Measurements from ENCODE around the gene ENTPD8. TPM values are rescaled to one million over a fixed set of nuclear protein-coding genes. Genes with fewer than 3 reads are reported as not detected.

Gene ENTPD8
- total RNA-seq, 3 donors from 2014 or later, result 36.7 to 127 (median 74.8) TPM

DNA sequence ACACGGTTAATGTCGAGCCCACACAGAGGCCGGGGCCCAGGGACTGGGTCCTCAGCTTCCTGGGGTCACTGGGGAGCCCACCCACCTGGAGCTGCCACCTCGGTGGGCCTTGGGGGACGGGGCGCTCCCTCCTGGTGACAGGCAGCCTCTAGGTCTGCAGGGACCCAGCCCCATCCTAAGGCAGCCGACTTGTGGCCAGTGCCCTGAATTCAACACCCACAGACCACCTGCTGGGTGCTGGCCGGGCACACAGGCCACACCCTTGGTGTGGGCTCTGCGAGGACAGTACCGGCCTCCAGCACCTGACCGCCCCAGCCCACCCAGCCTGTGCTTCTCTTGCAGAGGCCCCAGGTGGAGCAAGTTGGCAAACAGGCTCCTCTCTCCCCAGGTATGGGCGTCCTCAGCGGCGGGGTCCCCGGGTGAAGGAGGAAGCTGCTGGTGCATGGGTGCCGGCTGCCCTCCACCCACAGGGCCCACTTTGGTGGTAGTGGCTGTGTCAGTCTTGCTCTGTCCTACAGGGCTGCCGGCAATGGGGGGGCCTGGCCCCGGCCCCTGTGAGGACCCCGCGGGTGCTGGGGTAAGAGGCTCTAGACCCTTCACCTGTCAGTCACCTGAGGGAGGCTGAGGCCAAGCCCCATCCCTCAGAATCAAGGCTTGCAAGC is 8.3 kb downstream of the ENTPD8 start:
- Histone ChIP-seq H3K4me1 (ENCODE audit: low read depth) (peaks cover 28% of the 10 kb centered on the region), H3K36me3 (ENCODE audit: low read depth) (no peaks in the 10 kb centered on the region), H3K9me3 (no peaks in the 10 kb centered on the region), H3K4me3 (no peak overlapping the region)
- TF ChIP-seq, protein P1, sequence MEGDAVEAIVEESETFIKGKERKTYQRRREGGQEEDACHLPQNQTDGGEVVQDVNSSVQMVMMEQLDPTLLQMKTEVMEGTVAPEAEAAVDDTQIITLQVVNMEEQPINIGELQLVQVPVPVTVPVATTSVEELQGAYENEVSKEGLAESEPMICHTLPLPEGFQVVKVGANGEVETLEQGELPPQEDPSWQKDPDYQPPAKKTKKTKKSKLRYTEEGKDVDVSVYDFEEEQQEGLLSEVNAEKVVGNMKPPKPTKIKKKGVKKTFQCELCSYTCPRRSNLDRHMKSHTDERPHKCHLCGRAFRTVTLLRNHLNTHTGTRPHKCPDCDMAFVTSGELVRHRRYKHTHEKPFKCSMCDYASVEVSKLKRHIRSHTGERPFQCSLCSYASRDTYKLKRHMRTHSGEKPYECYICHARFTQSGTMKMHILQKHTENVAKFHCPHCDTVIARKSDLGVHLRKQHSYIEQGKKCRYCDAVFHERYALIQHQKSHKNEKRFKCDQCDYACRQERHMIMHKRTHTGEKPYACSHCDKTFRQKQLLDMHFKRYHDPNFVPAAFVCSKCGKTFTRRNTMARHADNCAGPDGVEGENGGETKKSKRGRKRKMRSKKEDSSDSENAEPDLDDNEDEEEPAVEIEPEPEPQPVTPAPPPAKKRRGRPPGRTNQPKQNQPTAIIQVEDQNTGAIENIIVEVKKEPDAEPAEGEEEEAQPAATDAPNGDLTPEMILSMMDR (IDR thresholded peaks at IDR 0.05), result no peak
- ATAC-seq, result no peak
- intact Hi-C loops (cut with DNase I, micrococcal nuclease), result no loop called here
- DNase-seq, result peak in 1 of 3 donors; percentile 52

DNA sequence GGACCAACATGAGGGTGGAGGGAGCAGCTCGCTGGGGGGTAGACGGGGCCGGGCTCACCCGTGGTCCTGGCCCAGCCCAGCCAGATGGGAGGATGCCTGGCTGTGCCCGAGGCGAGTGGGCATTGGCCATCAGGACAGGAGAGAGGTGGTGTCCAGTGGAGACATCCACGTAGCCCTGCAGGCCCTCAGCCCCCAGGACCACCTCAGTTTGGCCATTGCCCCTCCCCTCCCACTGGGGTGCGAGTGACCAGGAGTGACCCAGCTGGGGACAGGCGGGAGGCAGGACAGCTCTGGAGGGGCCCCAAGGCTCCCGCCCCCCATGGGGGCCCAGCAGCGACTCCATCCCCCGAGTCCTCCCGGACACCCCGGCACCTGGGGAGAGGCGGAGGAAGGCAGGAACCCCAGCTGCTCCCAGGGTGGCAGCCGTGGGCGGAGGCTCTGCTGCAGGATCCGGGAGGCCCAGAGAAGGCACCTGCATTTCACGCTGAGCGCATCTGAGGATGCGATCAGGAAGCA is 9.7 kb downstream of the ENTPD8 start:
- TF ChIP-seq, protein P1 (IDR thresholded peaks at IDR 0.05), result no peak
- Histone ChIP-seq H3K4me1 (ENCODE audit: low read depth) (peaks cover 16% of the 10 kb centered on the region), H3K4me3 (no peak overlapping the region), H3K36me3 (ENCODE audit: low read depth) (no peaks in the 10 kb centered on the region), H3K9me3 (no peaks in the 10 kb centered on the region)
- intact Hi-C loops (cut with DNase I, micrococcal nuclease), result no loop called here
- ATAC-seq (no peak), DNase-seq (peak in 1 of 3 donors; percentile 50)

DNA sequence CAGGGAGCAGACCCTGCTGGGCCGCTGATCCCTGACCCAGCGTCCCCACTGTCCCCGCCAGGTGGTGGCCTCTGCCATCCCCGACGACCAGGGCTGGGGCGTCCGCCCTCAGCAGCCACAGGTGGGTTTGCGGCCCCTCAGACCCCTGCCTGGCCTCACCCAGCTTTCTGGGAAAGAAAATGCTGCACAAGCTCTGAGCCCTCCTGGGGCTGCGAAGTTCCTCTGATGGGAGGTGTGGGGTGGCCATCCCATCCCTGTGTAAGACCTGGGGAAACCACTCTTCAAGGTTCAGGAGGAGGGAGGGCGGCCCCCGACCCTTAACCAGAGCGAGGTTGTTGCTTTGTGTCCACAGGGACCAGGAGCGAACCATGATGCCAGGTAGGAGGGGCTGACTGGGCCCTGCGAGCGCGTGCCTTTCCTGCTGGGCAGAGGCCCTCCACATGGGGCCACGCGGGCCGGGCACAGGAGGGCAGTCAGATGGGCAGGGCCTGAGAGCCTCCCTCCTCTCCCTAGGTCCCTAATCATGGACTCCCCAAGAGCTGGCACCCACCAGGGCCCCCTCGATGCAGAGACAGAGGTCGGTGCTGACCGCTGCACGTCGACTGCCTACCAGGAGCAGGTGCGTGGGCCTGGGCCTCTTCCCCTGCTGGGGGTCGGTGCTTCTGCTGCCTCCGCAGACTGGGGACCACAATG is 10.3 kb downstream of the ENTPD8 start:
- TF ChIP-seq, protein P1 (IDR thresholded peaks at IDR 0.05), result no peak
- ATAC-seq (no peak), DNase-seq (peak in 2 of 3 donors; percentile 36 to 55)
- Histone ChIP-seq H3K36me3 (ENCODE audit: low read depth) (no peaks in the 10 kb centered on the region), H3K9me3 (no peaks in the 10 kb centered on the region), H3K4me3 (no peak overlapping the region), H3K4me1 (ENCODE audit: low read depth) (peaks cover 10% of the 10 kb centered on the region)
- intact Hi-C loops (cut with DNase I, micrococcal nuclease), result no loop called here

GRCh38 chr9:137429974-137430722 is 11.0 kb downstream of the ENTPD8 start:
- DNase-seq (peak; percentile 76 to 86 (median 79)), ATAC-seq (peak; percentile 69)
- Histone ChIP-seq H3K9me3 (no peaks in the 10 kb centered on the region), H3K4me3 (no peak overlapping the region), H3K4me1 (ENCODE audit: low read depth) (peaks cover 4% of the 10 kb centered on the region), H3K36me3 (ENCODE audit: low read depth) (no peaks in the 10 kb centered on the region)
- TF ChIP-seq, protein P1 (IDR thresholded peaks at IDR 0.05), result no peak
- intact Hi-C loops (cut with DNase I, micrococcal nuclease), result no loop called here

- Histone ChIP-seq H3K9me3 (no peaks in the 10 kb centered on the region), H3K36me3 (ENCODE audit: low read depth) (no peaks in the 10 kb centered on the region), H3K4me1 (ENCODE audit: low read depth) (peaks cover 6% of the 10 kb centered on the region), H3K4me3 (no peak overlapping the region)
- DNase-seq (no peak), ATAC-seq (peak; percentile 4)
- TF ChIP-seq, protein P1 (IDR thresholded peaks at IDR 0.05), result no peak
- intact Hi-C loops (cut with DNase I, micrococcal nuclease), result no loop called here
Measured at GRCh38 chr9:137429546-137429890, 11.6 kb downstream of the ENTPD8 start.
